K562 (cell line): ENCODE data around the gene SLC4A4. TPM values are rescaled to one million over a fixed set of nuclear protein-coding genes. Genes with fewer than 3 reads are reported as not detected.

Experiments used
- ATAC-seq: fragments of 200-7000 bp; cut with Tn5 transposase; 3 replicates; pipeline ENCODE4 v1.9.1; 2020; ENCODE audit warnings: moderate library complexity
- BruUV-seq: library from RNA; stranded (reverse); fragments of 400-500 nt; replicated peaks from 2 replicates; lab custom pipeline; 2021; lab: Mats Ljungman, UMichigan
- CTCF ChIA-PET: fragments of 300-600 bp; formaldehyde crosslinking; extraction: SDS; loops from one replicate; lab custom pipeline; 2021; ENCODE audit warnings: low intra/inter-chr PET ratio; lab: Yijun Ruan, JAX
- POLR2A ChIA-PET: fragments of 300-600, 350-650 bp; sonication (Branson Sonifier 250); formaldehyde crosslinking; extraction: SDS; loops from one replicate; lab custom pipeline; 2021; ENCODE audit warnings: antibody characterized with exemption, inconsistent platforms; lab: Yijun Ruan, JAX
- DNase-seq, 4 experiments: peaks; one replicate each; pipeline versions ENCODE4 v3.0.0 to v3.0.0-alpha.2; 2011 to 2018; ENCODE audit warnings: low spot score in 3 of 4, mixed read lengths in 3 of 4; ENCODE audit errors: extremely low read depth in 1 of 4
- FAIRE-seq: peaks from 2 replicates; lab custom pipeline; 2011; peaks lifted over from hg19 to GRCh38; lab: Jason Lieb, UNC
- H2AFZ ChIP-seq: 2 replicates; pipeline ENCODE4 v1.6.0; 2011; ENCODE audit warnings: low read depth, low read length, control low read depth, inconsistent platforms
- H3K27ac ChIP-seq: fragments of 200-600 bp; 3 replicates; pipeline ENCODE4 v1.8.0; 2011; ENCODE audit warnings: low read depth, mild to moderate bottlenecking, control low read depth, inconsistent platforms, low read length, moderate library complexity, mixed read lengths; ENCODE audit errors: extremely low read depth
- H3K27me3 ChIP-seq, 2 experiments: fragments of 300-600 bp in 1 of 2; 2 replicates in 1 of 2; 3 replicates in 1 of 2; pipeline versions ENCODE4 v1.6.0 to v1.8.0; 2011; ENCODE audit warnings: inconsistent platforms in 2 of 2, low read length in 2 of 2, mild to moderate bottlenecking in 1 of 2, mixed read lengths in 1 of 2, moderate library complexity in 1 of 2; ENCODE audit not compliant: control insufficient read depth in 2 of 2, insufficient read depth in 2 of 2
- H3K36me3 ChIP-seq: fragments of 300-600 bp; 3 replicates; pipeline ENCODE4 v1.8.0; 2011; ENCODE audit warnings: mild to moderate bottlenecking, low read length, inconsistent platforms; ENCODE audit not compliant: control insufficient read depth, insufficient read depth
- H3K4me1 ChIP-seq, 2 experiments: fragments of 200-600 bp in 1 of 2; replicated peaks in 1 of 2; 2 replicates in 1 of 2; 3 replicates in 1 of 2; pipeline versions ENCODE4 v1.5.1 to v1.8.0; 2011; ENCODE audit warnings: inconsistent platforms in 2 of 2, low read length in 2 of 2, mild to moderate bottlenecking in 1 of 2, mixed read lengths in 1 of 2, moderate library complexity in 1 of 2; ENCODE audit not compliant: control insufficient read depth in 2 of 2, insufficient read depth in 2 of 2
- H3K4me2 ChIP-seq: 2 replicates; pipeline ENCODE4 v1.6.1; 2011; ENCODE audit warnings: low read length, control low read depth, inconsistent platforms, mixed read lengths; ENCODE audit not compliant: insufficient read depth
- H3K4me3 ChIP-seq: fragments of 200-600 bp; sonication (generic), shearing (Covaris generic); 2 replicates; pipeline ENCODE4 v1.5.1; 2016; ENCODE audit warnings: control low read depth, inconsistent platforms
- H3K79me2 ChIP-seq: fragments of 200-600 bp; 3 replicates; pipeline ENCODE4 v1.8.0; 2011; ENCODE audit warnings: low read length, inconsistent platforms; ENCODE audit not compliant: control insufficient read depth, insufficient read depth
- H3K9ac ChIP-seq, 2 experiments: 2 replicates each; pipeline versions ENCODE4 v1.6.0 to v1.6.1; 2011; ENCODE audit warnings: low read depth in 2 of 2, low read length in 2 of 2, control low read depth in 1 of 2, inconsistent platforms in 1 of 2, mild to moderate bottlenecking in 1 of 2, mixed read lengths in 1 of 2; ENCODE audit not compliant: insufficient read depth in 1 of 2
- H3K9me1 ChIP-seq: one replicate; pipeline ENCODE4 v1.6.0; 2011; ENCODE audit warnings: inconsistent platforms, mild to moderate bottlenecking, low read length, moderate library complexity; ENCODE audit not compliant: control insufficient read depth, insufficient read depth
- H3K9me3 ChIP-seq: replicated peaks from 2 replicates; pipeline ENCODE4 v1.5.1; 2011; ENCODE audit warnings: low read depth, low read length, inconsistent platforms; ENCODE audit not compliant: control insufficient read depth, insufficient read depth
- H4K20me1 ChIP-seq: replicated peaks from 2 replicates; pipeline ENCODE4 v1.6.1; 2011; ENCODE audit warnings: low read length, inconsistent platforms, mixed read lengths; ENCODE audit not compliant: control insufficient read depth, insufficient read depth
- BHLHE40 ChIP-seq: IDR thresholded peaks from 2 replicates; pipeline ENCODE4 v1.6.1; 2011; ENCODE audit warnings: low read length, improper control_type of control experiment
- BRD4 ChIP-seq: fragments of 200-600 bp; sonication (generic); IDR thresholded peaks from 2 replicates; pipeline ENCODE4 v1.6.1; 2017; ENCODE audit warnings: inconsistent platforms
- E2F3 ChIP-seq: fragments of 250-450 bp; sonication (Bioruptor Pico); IDR thresholded peaks from 2 replicates; pipeline ENCODE4 v1.4.0; 2020; ENCODE audit warnings: mild to moderate bottlenecking
- GMEB1 ChIP-seq: fragments of 250-450 bp; sonication (Bioruptor Pico); IDR thresholded peaks from 2 replicates; pipeline ENCODE4 v1.4.0; 2020; ENCODE audit warnings: mild to moderate bottlenecking
- HNRNPH1 ChIP-seq: fragments of 200-400 bp; formaldehyde crosslinking; optimal IDR thresholded peaks from 2 replicates; pipeline ENCODE3; 2017; ENCODE audit warnings: low read depth, mild to moderate bottlenecking, low read length, moderate library complexity
- KLF6 ChIP-seq: fragments of 250-450 bp; sonication (Bioruptor Pico); IDR thresholded peaks from 2 replicates; pipeline ENCODE4 v1.4.0; 2020; ENCODE audit warnings: mild to moderate bottlenecking, moderate library complexity, borderline replicate concordance
- MTA2 ChIP-seq: fragments of 450-650 bp; IDR thresholded peaks from 2 replicates; pipeline ENCODE4 v1.6.1; 2016; ENCODE audit warnings: low read depth
- POLR2AphosphoS5 ChIP-seq: IDR thresholded peaks from 2 replicates; pipeline ENCODE4 v1.6.1; 2011; ENCODE audit warnings: mild to moderate bottlenecking, low read depth, low read length, moderate library complexity; ENCODE audit not compliant: control insufficient read depth, insufficient read depth
- RHOXF2B ChIP-seq: fragments of 250-450 bp; sonication (Bioruptor Pico); conservative IDR thresholded peaks from 2 replicates; pipeline ENCODE4 v1.5.1; 2021
- RUNX1 ChIP-seq: sonication (generic); IDR thresholded peaks from 2 replicates; pipeline ENCODE4 v1.6.1; 2016; ENCODE audit warnings: antibody characterized with exemption, low read depth
- TRIM25 ChIP-seq: fragments of 450-650 bp; IDR thresholded peaks from 2 replicates; pipeline ENCODE4 v1.7.0; 2016; ENCODE audit warnings: borderline replicate concordance
- XRCC3 ChIP-seq: fragments of 450-650 bp; IDR thresholded peaks from 2 replicates; pipeline ENCODE4 v1.6.1; 2017; ENCODE audit warnings: mild to moderate bottlenecking, moderate library complexity
- ZNF449 ChIP-seq: fragments of 250-450 bp; sonication (Bioruptor Pico); IDR thresholded peaks from 2 replicates; pipeline ENCODE4 v1.8.0; 2022; ENCODE audit warnings: moderate library complexity, mild to moderate bottlenecking, inconsistent platforms
- ZNF551 ChIP-seq: fragments of 250-450 bp; sonication (Bioruptor Pico); IDR thresholded peaks from 2 replicates; pipeline ENCODE4 v1.5.0; 2021; ENCODE audit warnings: mild to moderate bottlenecking, moderate library complexity
- WGBS: fragments of 100-300 bp; shearing (Covaris generic); methylation state at CpG from one replicate; pipeline ENCODE4 v1.1.6; 2016; ENCODE audit warnings: low coverage, mixed read lengths; ENCODE audit not compliant: insufficient coverage; ENCODE audit errors: missing lambda C conversion rate; 5-methylcytosine and 5-hydroxymethylcytosine counted together
- in situ Hi-C: fragments of 300-500 bp; cut with MboI; formaldehyde crosslinking; loops from 4 replicates; pipeline ENCODE4 v1.15.0; 2018; ENCODE audit warnings: inconsistent platforms, mixed read lengths
- intact Hi-C: fragments of 100-400 bp; cut with micrococcal nuclease; formaldehyde crosslinking; loops from 2 replicates; pipeline ENCODE4 v1.14.2; 2022
- polyA plus RNA-seq, 8 experiments: library from polyadenylated mRNA; depleted of rRNA in 4 of 8; stranded (reverse) in 5 of 8; unstranded in 3 of 8; fragments of >200 nt; fragmentation: Nextera tagmentation in 2 of 8; fragmentation: Illumina TruSeq in 1 of 8; extraction: Ambion mirVana in 2 of 8; extraction: Trizol in 1 of 8; gene quantifications; 2 replicates each; pipeline versions ENCODE4 v1.2.1 to v1.2.3, GENCODE V29; 2011 to 2014; ENCODE audit warnings: inconsistent platforms in 1 of 8, missing spikeins in 1 of 8
- total RNA-seq, 7 experiments: library from RNA; depleted of rRNA in 6 of 7; stranded (reverse); fragments of >200 nt in 6 of 7; fragmentation: Illumina TruSeq in 2 of 7; extraction: Trizol in 2 of 7; gene quantifications; 2 replicates each; pipeline versions ENCODE4 v1.2.1 to v1.2.3, GENCODE V29; 2011 to 2021; ENCODE audit warnings: low replicate concordance in 1 of 7
- TF ChIP-seq, protein P1 (sequence below): IDR thresholded peaks from 3 replicates; pipeline ENCODE4 v1.6.1; 2011; ENCODE audit warnings: borderline replicate concordance, mild to moderate bottlenecking, moderate library complexity; ENCODE audit not compliant: insufficient read length; ENCODE audit errors: extremely low read depth

Gene SLC4A4
- total and polyA plus RNA-seq, 9 of the 15 experiments (the other 6 are each of a cell fraction or from before 2014, with no cell fraction given): 0.01 to 0.18 (median 0.07) TPM; not detected in 2

DNA sequence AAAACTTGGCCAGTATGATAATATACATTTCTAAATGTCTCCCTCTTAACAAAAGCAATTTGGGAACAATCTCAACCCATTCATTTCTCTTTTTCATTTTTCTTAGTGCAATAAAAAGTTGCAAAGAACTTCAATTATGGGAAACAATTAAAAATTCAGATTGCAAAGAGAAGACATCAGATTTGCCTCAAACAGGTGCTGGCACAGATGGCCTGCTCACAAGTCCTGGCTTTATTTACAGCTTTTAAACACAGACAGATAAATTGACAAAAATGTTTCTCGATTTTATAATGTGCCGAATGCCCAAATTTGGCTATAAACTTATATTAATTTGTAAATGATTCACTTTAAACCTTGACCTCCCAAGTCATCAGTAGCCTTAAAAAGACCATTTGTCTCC, 28.7 kb downstream of the SLC4A4 start:
- H3K79me2 ChIP-seq: no peaks in the 10 kb centered on the region
- H3K9me3 ChIP-seq: no peaks in the 10 kb centered on the region; the same call in 1 of the 2 replicates
- no peaks in the 10 kb centered on the region for H4K20me1 ChIP-seq
- in situ Hi-C loops: no loop called here
- no peak overlapping the region for H2AFZ ChIP-seq
- 0% methylated on average over 2 of the region's 2 CpGs for WGBS
- peaks cover 0 to 2% of the 10 kb centered on the region in 2 experiments; a peak in 1 of 5 replicates for H3K27me3 ChIP-seq
- H3K4me2 ChIP-seq: no peak overlapping the region
- H3K27ac ChIP-seq: no peak overlapping the region
- H3K9me1 ChIP-seq: no peaks in the 10 kb centered on the region
- CTCF ChIA-PET: no interaction called here
- ATAC-seq (no peak), DNase-seq (no peak)
- no TSS peak for BruUV-seq
- intact Hi-C loops: no loop called here
- H3K4me3 ChIP-seq: no peak overlapping the region
- H3K9ac ChIP-seq: no peak overlapping the region
- POLR2A ChIA-PET: interaction anchor here (0.6 kb wide), 2 partner anchors 16 to 19 kb away, joined by 3 read pairs; no protein-coding TSS in a partner anchor
- TF ChIP-seq ZNF551 (CRISPR knock-in tag) (no peak), GMEB1 (CRISPR knock-in tag) (no peak), HNRNPH1 (no peak), RUNX1 (no peak), ZNF449 (CRISPR knock-in tag) (no peak), RHOXF2B (CRISPR knock-in tag) (no peak), KLF6 (no peak), TRIM25 (no peak), BRD4 (no peak), POLR2AphosphoS5 (no peak), MTA2 (no peak), E2F3 (CRISPR knock-in tag) (no peak), BHLHE40 (no peak), XRCC3 (no peak)
- TF ChIP-seq, protein P1, sequence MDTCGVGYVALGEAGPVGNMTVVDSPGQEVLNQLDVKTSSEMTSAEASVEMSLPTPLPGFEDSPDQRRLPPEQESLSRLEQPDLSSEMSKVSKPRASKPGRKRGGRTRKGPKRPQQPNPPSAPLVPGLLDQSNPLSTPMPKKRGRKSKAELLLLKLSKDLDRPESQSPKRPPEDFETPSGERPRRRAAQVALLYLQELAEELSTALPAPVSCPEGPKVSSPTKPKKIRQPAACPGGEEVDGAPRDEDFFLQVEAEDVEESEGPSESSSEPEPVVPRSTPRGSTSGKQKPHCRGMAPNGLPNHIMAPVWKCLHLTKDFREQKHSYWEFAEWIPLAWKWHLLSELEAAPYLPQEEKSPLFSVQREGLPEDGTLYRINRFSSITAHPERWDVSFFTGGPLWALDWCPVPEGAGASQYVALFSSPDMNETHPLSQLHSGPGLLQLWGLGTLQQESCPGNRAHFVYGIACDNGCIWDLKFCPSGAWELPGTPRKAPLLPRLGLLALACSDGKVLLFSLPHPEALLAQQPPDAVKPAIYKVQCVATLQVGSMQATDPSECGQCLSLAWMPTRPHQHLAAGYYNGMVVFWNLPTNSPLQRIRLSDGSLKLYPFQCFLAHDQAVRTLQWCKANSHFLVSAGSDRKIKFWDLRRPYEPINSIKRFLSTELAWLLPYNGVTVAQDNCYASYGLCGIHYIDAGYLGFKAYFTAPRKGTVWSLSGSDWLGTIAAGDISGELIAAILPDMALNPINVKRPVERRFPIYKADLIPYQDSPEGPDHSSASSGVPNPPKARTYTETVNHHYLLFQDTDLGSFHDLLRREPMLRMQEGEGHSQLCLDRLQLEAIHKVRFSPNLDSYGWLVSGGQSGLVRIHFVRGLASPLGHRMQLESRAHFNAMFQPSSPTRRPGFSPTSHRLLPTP: no peak
- TF ChIP-seq, all 486 proteins: peak for 0
- no peak for FAIRE-seq
- no peaks in the 10 kb centered on the region for H3K36me3 ChIP-seq
- H3K4me1 ChIP-seq: no peaks in the 10 kb centered on the region
